Bone marrow (tissue), 2 donors: ENCODE results near the gene NUBP2.

Experiments
- DNase-seq, 2 donors: peaks; one replicate each; lab custom pipeline; 2025; lab: John Stamatoyannopoulos, UW

NUBP2 gene

GRCh38 chr16:1828645-1829410 lies 46.1 kb downstream of the NUBP2 start:
- DNase-seq = no peak

- no peak for DNase-seq
These were observed 47.5 kb downstream of the NUBP2 start for GRCh38 chr16:1830213-1830612.

- DNase-seq = no peak
These were observed 48.7 kb downstream of the NUBP2 start for GRCh38 chr16:1831186-1832075.

- no peak for DNase-seq
These were observed 50.2 kb downstream of the NUBP2 start for GRCh38 chr16:1832838-1833454.

- no peak for DNase-seq
These were observed 51.3 kb downstream of the NUBP2 start for GRCh38 chr16:1834096-1834495.
